Measurements from ENCODE around the gene RAPGEF4. TPM values are rescaled to one million over a fixed set of nuclear protein-coding genes. Genes with fewer than 3 reads are reported as not detected.

The RAPGEF4 gene
- total and polyA plus RNA-seq, 12 donors: 1.2 to 11.2 (median 7.9) TPM

- Histone ChIP-seq H3K36me3 (peaks cover 0 to 28% (median 0%) of the 10 kb centered on the region in 9 donors), H3K27ac (peak overlapping the region; percentile 46 to 88 (median 80)), H3K9me3 (no peaks in the 10 kb centered on the region), H3K27me3 (no peaks in the 10 kb centered on the region), H3K4me1 (peaks cover 5 to 49% (median 22%) of the 10 kb centered on the region in 9 donors), H3K4me3 (no peak overlapping the region)
- intact Hi-C loops (cut with DNase I): loop anchor here in 7 of 10 donors (2.0 to 10.0 kb wide), 8 partner anchors 44 to 223 kb away; partner anchors contain the start of gene MAP3K20 (in 2 of the 7)
- DNase-seq (no peak), ATAC-seq (peak; percentile 17 to 81 (median 63))
- no peak for TF ChIP-seq CTCF (IDR thresholded peaks at IDR 0.05)
- WGBS, 2 donors: 53 to 65% methylated on average over 1 of the region's 1 CpG
Measured at GRCh38 chr2:173028141-173028540, 292.5 kb downstream of the RAPGEF4 start.

- Histone ChIP-seq H3K4me1 (peaks cover 5 to 49% (median 22%) of the 10 kb centered on the region in 9 donors), H3K27ac (peak overlapping the region; percentile 46 to 88 (median 80)), H3K36me3 (peaks cover 0 to 23% (median 0%) of the 10 kb centered on the region in 9 donors), H3K27me3 (no peaks in the 10 kb centered on the region), H3K9me3 (no peaks in the 10 kb centered on the region), H3K4me3 (no peak overlapping the region)
- ATAC-seq: no peak
- no peak for DNase-seq
- intact Hi-C loops (cut with DNase I): loop anchor here in 7 of 10 donors (2.0 to 10.0 kb wide), 8 partner anchors 44 to 224 kb away; partner anchors contain the start of gene MAP3K20 (in 2 of the 7)
- TF ChIP-seq CTCF (IDR thresholded peaks at IDR 0.05): no peak
- 56 to 58% methylated on average over 5 of the region's 5 CpGs for WGBS, 2 donors
Measured at GRCh38 chr2:173028671-173029070, 293.0 kb downstream of the RAPGEF4 start.

- WGBS, 2 donors: 56 to 71% methylated on average over 9 of the region's 9 CpGs
- no peak overlapping the region for H3K4me3 ChIP-seq
- no peak for ATAC-seq
- H3K9me3 ChIP-seq: no peaks in the 10 kb centered on the region
- peak overlapping the region in 5 of 10 donors; percentile 18 to 86 (median 41) for H3K27ac ChIP-seq
- intact Hi-C loops (cut with DNase I): loop anchor here in 2 of 10 donors (5.0 to 10.0 kb wide), 2 partner anchors 41 to 54 kb away; no protein-coding TSS in a partner anchor
- peaks cover 0 to 17% (median 0%) of the 10 kb centered on the region in 9 donors for H3K36me3 ChIP-seq
- no peak for DNase-seq
- H3K27me3 ChIP-seq: no peaks in the 10 kb centered on the region
- no peak for TF ChIP-seq CTCF (IDR thresholded peaks at IDR 0.05)
- peaks cover 5 to 53% (median 22%) of the 10 kb centered on the region in 9 donors for H3K4me1 ChIP-seq
Measured at GRCh38 chr2:173030561-173031490, 295.2 kb downstream of the RAPGEF4 start.

- 96 to 97% methylated on average over 4 of the region's 4 CpGs for WGBS, 2 donors
- DNase-seq (no peak), ATAC-seq (no peak)
- intact Hi-C loops (cut with DNase I): loop anchor here in 2 of 10 donors (5.0 to 10.0 kb wide), 2 partner anchors 40 to 53 kb away; no protein-coding TSS in a partner anchor
- Histone ChIP-seq H3K27me3 (no peaks in the 10 kb centered on the region), H3K4me3 (no peak overlapping the region), H3K9me3 (no peaks in the 10 kb centered on the region), H3K27ac (peak overlapping the region in 1 of 10 donors; percentile 86), H3K36me3 (peaks cover 0 to 11% (median 0%) of the 10 kb centered on the region in 9 donors), H3K4me1 (peaks cover 5 to 59% (median 29%) of the 10 kb centered on the region in 9 donors)
- TF ChIP-seq CTCF (IDR thresholded peaks at IDR 0.05): no peak
Measured at GRCh38 chr2:173032032-173032431, 296.4 kb downstream of the RAPGEF4 start.
